GM23338 (cell line): ENCODE data around the gene EEF2KMT. TPM values are rescaled to one million over a fixed set of nuclear protein-coding genes. Genes with fewer than 3 reads are reported as not detected.

ENCODE experiments used
- ATAC-seq: fragments of 200-7000 bp; cut with Tn5 transposase; 3 replicates; pipeline ENCODE4 v1.9.1; 2020
- DNase-seq: peaks from one replicate; pipeline ENCODE4 v3.0.0-alpha.2; 2015; ENCODE audit warnings: low spot score
- H2AFZ ChIP-seq: fragments of 200-600 bp; sonication (generic); 2 replicates; pipeline ENCODE4 v1.8.0; 2016; ENCODE audit warnings: antibody characterized with exemption, mild to moderate bottlenecking, moderate library complexity
- H3F3A ChIP-seq: fragments of 200-600 bp; sonication (generic); replicated peaks from 2 replicates; pipeline ENCODE4 v1.8.0; 2017; ENCODE audit warnings: antibody characterized with exemption, mixed run types, low read depth
- H3K27ac ChIP-seq: fragments of 200-600 bp; sonication (generic); 2 replicates; pipeline ENCODE4 v1.6.1; 2016; ENCODE audit warnings: low read depth
- H3K27me3 ChIP-seq: fragments of 200-600 bp; sonication (generic); 2 replicates; pipeline ENCODE4 v1.8.0; 2016; ENCODE audit warnings: mild to moderate bottlenecking, mixed run types, moderate library complexity; ENCODE audit not compliant: insufficient read depth
- H3K36me3 ChIP-seq: fragments of 200-600 bp; sonication (generic); 2 replicates; pipeline ENCODE4 v1.8.0; 2016; ENCODE audit warnings: mild to moderate bottlenecking; ENCODE audit not compliant: insufficient read depth
- H3K4me1 ChIP-seq: fragments of 200-600 bp; sonication (generic); 2 replicates; pipeline ENCODE4 v1.8.0; 2016; ENCODE audit warnings: mild to moderate bottlenecking, moderate library complexity; ENCODE audit not compliant: insufficient read depth
- H3K4me2 ChIP-seq: fragments of 200-600 bp; sonication (generic); 2 replicates; pipeline ENCODE4 v1.7.1; 2017; ENCODE audit warnings: mixed run types
- H3K4me3 ChIP-seq: fragments of 200-600 bp; sonication (generic); 2 replicates; pipeline ENCODE4 v1.6.1; 2016; ENCODE audit warnings: mixed run types
- H3K79me2 ChIP-seq: fragments of 200-600 bp; sonication (generic); replicated peaks from 2 replicates; pipeline ENCODE4 v1.8.0; 2017; ENCODE audit warnings: mild to moderate bottlenecking; ENCODE audit not compliant: insufficient read depth
- H3K9me2 ChIP-seq: fragments of 200-600 bp; sonication (generic); 2 replicates; pipeline ENCODE4 v1.8.0; 2017; ENCODE audit not compliant: insufficient read depth
- H4K20me1 ChIP-seq: fragments of 200-600 bp; sonication (generic); replicated peaks from 2 replicates; pipeline ENCODE4 v1.8.0; 2017; ENCODE audit warnings: mild to moderate bottlenecking; ENCODE audit not compliant: insufficient read depth
- H3K27ac Mint-ChIP-seq: 2 replicates; pipeline ENCODE4 v1.8.0; 2020; ENCODE audit warnings: inconsistent platforms, mild to moderate bottlenecking, moderate library complexity, mixed read lengths
- H3K27me3 Mint-ChIP-seq: 3 replicates; pipeline ENCODE4 v1.8.0; 2022; ENCODE audit warnings: low read depth, mild to moderate bottlenecking, moderate library complexity, mixed read lengths, inconsistent platforms; ENCODE audit not compliant: insufficient read depth, poor library complexity
- H3K36me3 Mint-ChIP-seq: 3 replicates; pipeline ENCODE4 v1.8.0; 2021; ENCODE audit warnings: low read depth, mild to moderate bottlenecking, inconsistent platforms, moderate library complexity, mixed read lengths
- H3K4me1 Mint-ChIP-seq: 3 replicates; pipeline ENCODE4 v1.8.0; 2020; ENCODE audit warnings: mild to moderate bottlenecking, inconsistent platforms, mixed read lengths
- H3K4me3 Mint-ChIP-seq: 3 replicates; pipeline ENCODE4 v1.8.0; 2021; ENCODE audit warnings: moderate library complexity, mild to moderate bottlenecking, inconsistent platforms, mixed read lengths
- H3K9me3 Mint-ChIP-seq: 3 replicates; pipeline ENCODE4 v1.8.0; 2020; ENCODE audit warnings: moderate library complexity, mild to moderate bottlenecking, inconsistent platforms, mixed read lengths
- CREB1 ChIP-seq: fragments of 250-450 bp; sonication (Bioruptor Pico); IDR thresholded peaks from 2 replicates; pipeline ENCODE4 v1.5.0; 2020; ENCODE audit warnings: low read depth, mild to moderate bottlenecking, moderate library complexity
- EZH2 ChIP-seq: fragments of 200-600 bp; sonication (generic); IDR thresholded peaks from one replicate; pipeline ENCODE4 v1.8.0; 2017; ENCODE audit warnings: antibody characterized with exemption, mild to moderate bottlenecking, low read depth; ENCODE audit not compliant: unreplicated experiment
- EZH2phosphoT487 ChIP-seq: fragments of 200-600 bp; sonication (generic); IDR thresholded peaks from one replicate; pipeline ENCODE4 v1.8.1; 2018; ENCODE audit warnings: antibody characterized with exemption; ENCODE audit not compliant: unreplicated experiment
- JUNB ChIP-seq: IDR thresholded peaks from one replicate; pipeline ENCODE4 v1.6.1; 2016; ENCODE audit warnings: antibody characterized with exemption; ENCODE audit not compliant: unreplicated experiment
- NANOG ChIP-seq: IDR thresholded peaks from 2 replicates; pipeline ENCODE4 v1.6.1; 2016; ENCODE audit warnings: antibody characterized with exemption, borderline replicate concordance
- POLR2AphosphoS5 ChIP-seq: IDR thresholded peaks from 2 replicates; pipeline ENCODE4 v1.6.1; 2016; ENCODE audit warnings: antibody characterized with exemption, low read depth
- REST ChIP-seq: IDR thresholded peaks from one replicate; pipeline ENCODE4 v1.6.1; 2018; ENCODE audit warnings: antibody characterized with exemption; ENCODE audit not compliant: unreplicated experiment
- STAT1 ChIP-seq: IDR thresholded peaks from one replicate; pipeline ENCODE4 v1.6.1; 2016; ENCODE audit warnings: antibody characterized with exemption; ENCODE audit not compliant: unreplicated experiment
- ZNF114 ChIP-seq: fragments of 250-450 bp; sonication (Bioruptor Pico); IDR thresholded peaks from 2 replicates; pipeline ENCODE4 v1.5.0; 2020; ENCODE audit warnings: mild to moderate bottlenecking, moderate library complexity
- ZNF331 ChIP-seq: fragments of 250-450 bp; sonication (Bioruptor Pico); IDR thresholded peaks from 2 replicates; pipeline ENCODE4 v1.5.0; 2020; ENCODE audit warnings: low read depth, mild to moderate bottlenecking, moderate library complexity
- ZNF462 ChIP-seq: fragments of 250-450 bp; sonication (Bioruptor Pico); IDR thresholded peaks from 2 replicates; pipeline ENCODE4 v1.5.0; 2020; ENCODE audit warnings: mild to moderate bottlenecking, moderate library complexity
- polyA plus RNA-seq: library from polyadenylated mRNA; unstranded; fragments of >200 nt; fragmentation: Nextera tagmentation; extraction: Ambion mirVana; gene quantifications from 2 replicates; pipeline ENCODE4 v1.2.1, GENCODE V29; 2016
- total RNA-seq: library from RNA; depleted of rRNA; stranded (reverse); fragments of >200 nt; shearing (Covaris generic); gene quantifications from 2 replicates; pipeline ENCODE4 v1.2.3, GENCODE V29; 2014
- TF ChIP-seq, protein P1 (sequence below): IDR thresholded peaks from 2 replicates; pipeline ENCODE4 v1.6.1; 2016; ENCODE audit warnings: antibody characterized with exemption
- TF ChIP-seq, protein P2 (sequence below), 2 experiments: fragments of 200-600 bp in 1 of 2; sonication (generic) in 1 of 2; conservative IDR thresholded peaks; 2 replicates each; pipeline versions ENCODE4 v1.5.1 to v1.6.1; 2016 to 2017; ENCODE audit warnings: antibody characterized with exemption in 2 of 2, low read depth in 2 of 2, mild to moderate bottlenecking in 2 of 2, moderate library complexity in 1 of 2

The EEF2KMT gene
- total and polyA plus RNA-seq, 2 experiments from 2014 or later = 24.0 to 37.1 TPM

GRCh38 chr16:5056352-5056751, 41.2 kb downstream of the EEF2KMT start:
- Histone ChIP-seq H3F3A (peaks cover 13% of the 10 kb centered on the region), H3K79me2 (no peaks in the 10 kb centered on the region), H3K4me2 (no peak overlapping the region), H3K9me2 (no peaks in the 10 kb centered on the region), H3K27me3 (no peaks in the 10 kb centered on the region), H3K36me3 (no peaks in the 10 kb centered on the region), H3K4me1 (peaks cover 20% of the 10 kb centered on the region), H3K4me3 (no peak overlapping the region), H3K27ac (0 out of 2 replicates have a peak overlapping the region, but pooled peaks have one; percentile 52), H2AFZ (no peak overlapping the region), H4K20me1 (no peaks in the 10 kb centered on the region)
- H3K27ac Mint-ChIP-seq = no peak overlapping the region; the same call in 1 of the 2 replicates
- no peak overlapping the region for H3K4me3 Mint-ChIP-seq
- ATAC-seq = peak; percentile 73
- TF ChIP-seq POLR2AphosphoS5 (no peak), EZH2phosphoT487 (no peak), ZNF462 (no peak), JUNB (no peak), NANOG (no peak), CREB1 (CRISPR knock-in tag) (0 out of 2 replicates have a peak, but pooled peaks have one; percentile 3), ZNF114 (no peak), EZH2 (no peak), STAT1 (no peak), REST (no peak), ZNF331 (CRISPR knock-in tag) (no peak)
- TF ChIP-seq, protein P1, sequence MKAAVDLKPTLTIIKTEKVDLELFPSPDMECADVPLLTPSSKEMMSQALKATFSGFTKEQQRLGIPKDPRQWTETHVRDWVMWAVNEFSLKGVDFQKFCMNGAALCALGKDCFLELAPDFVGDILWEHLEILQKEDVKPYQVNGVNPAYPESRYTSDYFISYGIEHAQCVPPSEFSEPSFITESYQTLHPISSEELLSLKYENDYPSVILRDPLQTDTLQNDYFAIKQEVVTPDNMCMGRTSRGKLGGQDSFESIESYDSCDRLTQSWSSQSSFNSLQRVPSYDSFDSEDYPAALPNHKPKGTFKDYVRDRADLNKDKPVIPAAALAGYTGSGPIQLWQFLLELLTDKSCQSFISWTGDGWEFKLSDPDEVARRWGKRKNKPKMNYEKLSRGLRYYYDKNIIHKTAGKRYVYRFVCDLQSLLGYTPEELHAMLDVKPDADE = no peak
- TF ChIP-seq, protein P2, sequence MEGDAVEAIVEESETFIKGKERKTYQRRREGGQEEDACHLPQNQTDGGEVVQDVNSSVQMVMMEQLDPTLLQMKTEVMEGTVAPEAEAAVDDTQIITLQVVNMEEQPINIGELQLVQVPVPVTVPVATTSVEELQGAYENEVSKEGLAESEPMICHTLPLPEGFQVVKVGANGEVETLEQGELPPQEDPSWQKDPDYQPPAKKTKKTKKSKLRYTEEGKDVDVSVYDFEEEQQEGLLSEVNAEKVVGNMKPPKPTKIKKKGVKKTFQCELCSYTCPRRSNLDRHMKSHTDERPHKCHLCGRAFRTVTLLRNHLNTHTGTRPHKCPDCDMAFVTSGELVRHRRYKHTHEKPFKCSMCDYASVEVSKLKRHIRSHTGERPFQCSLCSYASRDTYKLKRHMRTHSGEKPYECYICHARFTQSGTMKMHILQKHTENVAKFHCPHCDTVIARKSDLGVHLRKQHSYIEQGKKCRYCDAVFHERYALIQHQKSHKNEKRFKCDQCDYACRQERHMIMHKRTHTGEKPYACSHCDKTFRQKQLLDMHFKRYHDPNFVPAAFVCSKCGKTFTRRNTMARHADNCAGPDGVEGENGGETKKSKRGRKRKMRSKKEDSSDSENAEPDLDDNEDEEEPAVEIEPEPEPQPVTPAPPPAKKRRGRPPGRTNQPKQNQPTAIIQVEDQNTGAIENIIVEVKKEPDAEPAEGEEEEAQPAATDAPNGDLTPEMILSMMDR (conservative IDR thresholded peaks at IDR 0.05; ENCODE audit: low read depth in 2 of 2) = peak; percentile 79 to 96
- DNase-seq = peak; percentile 90
- H3K9me3 Mint-ChIP-seq = no peaks in the 10 kb centered on the region
- H3K27me3 Mint-ChIP-seq = peaks cover 11% of the 10 kb centered on the region
- H3K36me3 Mint-ChIP-seq = no peaks in the 10 kb centered on the region
- H3K4me1 Mint-ChIP-seq = peaks cover 28% of the 10 kb centered on the region
